GM13976 (cell line): ENCODE results near the gene SHLD1.

ENCODE experiments used
- DNase-seq: peaks from one replicate; pipeline ENCODE4 v3.0.0; 2012; ENCODE audit warnings: low spot score
- in situ Hi-C: fragments of 300-500 bp; cut with MboI; formaldehyde crosslinking; loops from one replicate; pipeline ENCODE4 v1.12.0; 2022; ENCODE audit warnings: low sequenced_read_pairs, mixed read lengths, inconsistent platforms; ENCODE audit not compliant: unreplicated experiment
- TF ChIP-seq, protein P1 (sequence below): IDR thresholded peaks from 2 replicates; pipeline ENCODE4 v1.5.1; 2012; ENCODE audit warnings: borderline replicate concordance, mild to moderate bottlenecking; ENCODE audit not compliant: insufficient read depth; ENCODE audit errors: extremely low read depth, missing control alignments, control extremely low read depth

The SHLD1 gene

DNA sequence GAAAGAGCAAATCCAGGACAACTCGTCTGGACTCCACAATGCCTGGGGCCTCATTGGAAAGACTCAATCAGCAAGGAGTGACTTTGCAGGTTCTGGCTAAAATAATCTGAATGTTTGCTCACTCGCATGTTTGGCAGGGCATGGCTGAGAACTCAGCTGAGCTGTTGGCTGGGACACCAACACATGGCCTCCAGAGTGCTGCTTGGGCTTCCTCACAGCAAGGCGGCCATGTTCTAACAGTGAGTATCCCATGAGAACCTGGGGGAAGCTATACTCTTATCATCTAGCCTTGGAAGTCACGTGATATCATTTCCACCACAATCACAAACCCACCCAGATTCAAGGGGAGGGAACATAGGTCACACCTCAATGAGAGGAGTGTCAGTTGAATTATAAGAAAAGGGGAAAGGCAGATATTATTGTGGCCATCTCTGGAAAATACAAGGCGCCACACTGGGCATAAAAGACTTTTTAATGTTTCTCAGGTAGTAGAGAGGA, 23.1 kb upstream of the SHLD1 start:
- in situ Hi-C loops = no loop called here
- DNase-seq = no peak
- TF ChIP-seq, protein P1, sequence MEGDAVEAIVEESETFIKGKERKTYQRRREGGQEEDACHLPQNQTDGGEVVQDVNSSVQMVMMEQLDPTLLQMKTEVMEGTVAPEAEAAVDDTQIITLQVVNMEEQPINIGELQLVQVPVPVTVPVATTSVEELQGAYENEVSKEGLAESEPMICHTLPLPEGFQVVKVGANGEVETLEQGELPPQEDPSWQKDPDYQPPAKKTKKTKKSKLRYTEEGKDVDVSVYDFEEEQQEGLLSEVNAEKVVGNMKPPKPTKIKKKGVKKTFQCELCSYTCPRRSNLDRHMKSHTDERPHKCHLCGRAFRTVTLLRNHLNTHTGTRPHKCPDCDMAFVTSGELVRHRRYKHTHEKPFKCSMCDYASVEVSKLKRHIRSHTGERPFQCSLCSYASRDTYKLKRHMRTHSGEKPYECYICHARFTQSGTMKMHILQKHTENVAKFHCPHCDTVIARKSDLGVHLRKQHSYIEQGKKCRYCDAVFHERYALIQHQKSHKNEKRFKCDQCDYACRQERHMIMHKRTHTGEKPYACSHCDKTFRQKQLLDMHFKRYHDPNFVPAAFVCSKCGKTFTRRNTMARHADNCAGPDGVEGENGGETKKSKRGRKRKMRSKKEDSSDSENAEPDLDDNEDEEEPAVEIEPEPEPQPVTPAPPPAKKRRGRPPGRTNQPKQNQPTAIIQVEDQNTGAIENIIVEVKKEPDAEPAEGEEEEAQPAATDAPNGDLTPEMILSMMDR = no peak

DNA sequence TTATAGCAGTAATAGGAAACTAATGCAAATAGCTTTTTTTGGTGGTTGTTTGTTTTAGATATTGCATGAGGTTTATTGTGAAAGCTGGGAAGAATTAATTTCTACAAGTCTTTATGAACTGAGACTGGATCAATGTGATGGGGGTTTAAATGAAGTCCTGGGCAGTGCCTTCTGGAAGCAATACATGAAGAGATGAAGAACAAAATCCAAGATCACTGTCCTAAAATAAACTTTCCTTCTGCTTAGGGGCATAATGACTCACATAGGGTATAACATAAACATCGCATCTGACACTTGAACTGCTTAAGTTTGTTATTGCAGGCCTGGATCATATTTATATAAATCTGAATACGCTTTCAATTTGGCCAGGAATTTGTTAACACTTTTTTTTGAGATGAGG, 20.9 kb upstream of the SHLD1 start:
- TF ChIP-seq, protein P1 = no peak
- no peak for DNase-seq
- in situ Hi-C loops = no loop called here

DNA sequence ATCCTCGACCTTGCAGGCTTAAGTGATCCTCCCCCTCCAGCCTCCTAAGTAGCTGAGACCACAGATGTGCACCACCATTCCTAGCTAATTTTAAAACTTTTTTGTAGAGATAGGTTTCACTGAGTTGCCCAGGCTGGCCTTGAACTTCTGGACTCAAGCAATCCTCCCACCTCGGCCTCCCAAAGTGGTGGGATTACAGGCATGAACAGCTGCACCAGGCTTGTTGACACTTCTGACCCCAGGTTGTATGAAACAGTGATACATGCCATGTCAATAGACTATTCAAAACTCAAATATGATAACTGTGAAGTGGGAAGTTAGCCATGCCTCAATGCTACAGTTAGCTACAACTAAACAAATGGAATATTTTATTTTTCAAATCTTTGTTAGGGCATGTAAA, 20.1 kb upstream of the SHLD1 start:
- no peak for DNase-seq
- in situ Hi-C loops = no loop called here
- TF ChIP-seq, protein P1 = no peak

DNA sequence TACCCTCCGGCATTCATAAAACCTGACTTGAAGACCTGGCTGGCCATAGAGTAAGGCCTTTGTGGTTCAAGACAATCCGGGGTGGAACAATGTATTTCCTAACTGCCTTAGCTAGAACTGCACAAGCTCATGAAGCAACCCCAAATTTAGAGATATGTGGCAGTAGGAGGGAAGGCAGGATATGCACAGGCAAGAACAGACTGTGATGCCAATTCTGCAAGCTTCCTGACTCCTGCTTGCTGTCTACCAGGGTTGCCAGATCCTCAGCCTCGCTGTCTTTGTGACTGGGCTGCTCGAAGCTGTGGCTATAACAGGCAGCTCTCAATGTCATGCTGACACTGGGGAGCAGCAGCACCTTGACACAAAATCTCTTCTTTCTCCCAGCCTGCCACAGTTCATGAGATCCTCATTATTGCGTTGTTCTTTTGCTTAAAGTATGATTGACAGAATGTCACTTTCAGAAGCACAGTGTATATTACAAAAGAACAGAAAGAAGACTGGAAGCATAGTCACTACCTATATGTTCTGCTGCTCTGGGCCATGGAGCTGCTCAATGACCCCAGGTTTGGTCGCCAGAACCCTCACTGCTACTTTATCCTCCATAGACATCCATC, 18.3 kb upstream of the SHLD1 start:
- TF ChIP-seq, protein P1 = no peak
- in situ Hi-C loops = no loop called here
- DNase-seq = no peak

DNA sequence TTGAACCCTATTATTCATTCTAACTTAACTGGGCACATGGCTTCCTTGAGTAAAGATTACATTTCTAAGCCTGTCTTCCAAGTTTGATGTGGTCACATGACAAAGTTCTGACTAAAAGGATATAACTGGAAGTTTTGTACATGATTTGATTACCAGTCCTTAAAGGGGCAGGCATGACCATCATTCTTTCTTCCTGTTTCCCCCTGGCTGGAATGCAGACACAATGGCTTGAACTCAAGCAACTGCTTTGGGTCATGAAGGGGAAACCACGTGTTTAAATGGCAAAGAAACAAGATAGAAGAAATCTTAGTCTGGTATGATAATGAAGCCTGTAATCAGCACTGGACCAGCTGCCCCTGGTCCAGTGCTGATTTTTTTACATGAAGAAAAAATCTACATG, 15.6 kb upstream of the SHLD1 start:
- in situ Hi-C loops = no loop called here
- no peak for DNase-seq
- TF ChIP-seq, protein P1 = no peak

DNA sequence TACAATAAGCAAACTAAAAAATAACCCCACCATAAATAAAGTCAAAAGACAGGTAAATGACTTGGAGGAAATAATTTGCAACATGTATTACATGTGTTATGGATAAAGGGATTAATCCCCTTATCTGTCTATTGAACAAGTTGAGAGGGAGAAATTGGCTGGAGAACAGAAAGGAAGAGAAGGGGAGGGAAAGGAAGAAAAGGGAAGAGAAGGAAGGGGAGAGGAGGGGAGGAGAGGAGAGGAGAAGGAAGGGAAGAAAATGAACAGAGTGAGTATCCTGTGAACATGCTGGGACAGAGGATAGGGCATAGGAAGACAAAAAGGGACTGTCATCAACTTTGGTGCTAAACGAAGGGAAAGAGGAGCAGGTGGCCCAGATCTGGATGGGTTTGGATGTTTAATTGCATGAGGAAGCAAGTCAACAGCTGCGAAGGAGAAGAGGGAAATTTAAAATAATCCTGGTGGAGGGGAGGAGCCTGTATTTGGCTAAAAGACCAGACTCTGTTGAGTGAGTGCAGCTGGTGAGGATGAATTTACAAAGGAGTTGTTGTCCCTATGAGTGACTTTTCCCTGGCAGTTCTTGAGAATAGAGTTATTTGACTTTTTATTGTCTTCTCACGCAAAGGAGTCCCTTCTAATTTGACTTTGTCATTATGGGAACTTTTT, 14.2 kb upstream of the SHLD1 start:
- TF ChIP-seq, protein P1 = no peak
- DNase-seq = no peak
- in situ Hi-C loops = no loop called here
